GM19193 (cell line): ENCODE results near the gene HPS3.

ENCODE experiments used
- POLR2A ChIP-seq: IDR thresholded peaks from 4 replicates; pipeline ENCODE4 v1.6.1; 2011; ENCODE audit not compliant: insufficient read depth, insufficient read length; ENCODE audit errors: extremely low read depth

Gene HPS3

GRCh38 chr3:149212386-149212785 lies 82.9 kb downstream of the HPS3 start:
- TF ChIP-seq POLR2A = no peak

- TF ChIP-seq POLR2A = no peak
Measured at GRCh38 chr3:149214702-149215101, 85.3 kb downstream of the HPS3 start.

- TF ChIP-seq POLR2A = no peak
Measured at GRCh38 chr3:149215515-149215914, 86.1 kb downstream of the HPS3 start.

GRCh38 chr3:149216193-149216869 lies 86.9 kb downstream of the HPS3 start:
- no peak for TF ChIP-seq POLR2A

- TF ChIP-seq POLR2A = no peak
Measured at GRCh38 chr3:149217347-149217746, 87.9 kb downstream of the HPS3 start.

GRCh38 chr3:149221783-149222517 lies 92.5 kb downstream of the HPS3 start, which contains the start of gene CP:
CP (minus strand) TSS chr3:149221829; CDS start chr3:149221792, 37 bp downstream.
- no peak for TF ChIP-seq POLR2A
